Smooth muscle cell (in vitro differentiated cells): Measurements from ENCODE around the gene SUGP1. TPM values are rescaled to one million over a fixed set of nuclear protein-coding genes. Genes with fewer than 3 reads are reported as not detected.
A peak's percentile ranks its signal among the peaks of the same experiment; 100 is the strongest.

Source experiments
- DNase-seq: peaks from one replicate; lab custom pipeline; 2025; ENCODE audit not compliant: unreplicated experiment; lab: John Stamatoyannopoulos, UW
- H2AFZ ChIP-seq: fragments of 200-600 bp; sonication (generic); 2 replicates; pipeline ENCODE4 v1.6.0; 2016; ENCODE audit warnings: antibody characterized with exemption, low read depth, mild to moderate bottlenecking
- H3F3A ChIP-seq: fragments of 200-600 bp; sonication (generic); 2 replicates; pipeline ENCODE4 v1.6.0; 2017; ENCODE audit warnings: antibody characterized with exemption, low read depth
- H3K27ac ChIP-seq: fragments of 200-600 bp; sonication (generic); 2 replicates; pipeline ENCODE4 v1.5.1; 2016; ENCODE audit warnings: low read depth, mild to moderate bottlenecking
- H3K27me3 ChIP-seq: fragments of 200-600 bp; sonication (generic); 2 replicates; pipeline ENCODE4 v1.6.1; 2016; ENCODE audit warnings: low read depth, mild to moderate bottlenecking
- H3K36me3 ChIP-seq: fragments of 200-600 bp; sonication (generic); 2 replicates; pipeline ENCODE4 v1.5.1; 2016; ENCODE audit warnings: low read depth
- H3K4me1 ChIP-seq: fragments of 200-600 bp; sonication (generic); 2 replicates; pipeline ENCODE4 v1.5.1; 2016; ENCODE audit warnings: low read depth
- H3K4me2 ChIP-seq: fragments of 200-600 bp; sonication (generic); 2 replicates; pipeline ENCODE4 v1.6.0; 2016; ENCODE audit warnings: mild to moderate bottlenecking
- H3K4me3 ChIP-seq: fragments of 200-600 bp; sonication (generic); 2 replicates; pipeline ENCODE4 v1.5.1; 2016; ENCODE audit warnings: mild to moderate bottlenecking
- H3K79me2 ChIP-seq: fragments of 200-600 bp; sonication (generic); 2 replicates; pipeline ENCODE4 v1.6.0; 2016; ENCODE audit warnings: low read depth, mild to moderate bottlenecking
- H3K9ac ChIP-seq: fragments of 200-600 bp; sonication (generic); 2 replicates; pipeline ENCODE4 v1.6.0; 2016; ENCODE audit warnings: low read depth
- H3K9me3 ChIP-seq: fragments of 200-600 bp; sonication (generic); replicated peaks from 2 replicates; pipeline ENCODE4 v1.5.1; 2016; ENCODE audit warnings: low read depth
- H4K20me1 ChIP-seq: fragments of 200-600 bp; sonication (generic); 2 replicates; pipeline ENCODE4 v1.6.0; 2016; ENCODE audit warnings: low read depth
- WGBS: methylation state at CpG from one replicate; pipeline ENCODE4 v1.1.7; 2016; ENCODE audit warnings: low lambda C conversion rate; 5-methylcytosine and 5-hydroxymethylcytosine counted together
- polyA plus RNA-seq: library from polyadenylated mRNA; unstranded; fragments of >200 nt; fragmentation: Nextera tagmentation; extraction: Ambion mirVana; gene quantifications from 2 replicates; pipeline ENCODE4 v1.2.1, GENCODE V29; 2016
- total RNA-seq: library from RNA; depleted of rRNA; stranded (reverse); fragments of >200 nt; gene quantifications from 2 replicates; pipeline ENCODE4 v1.2.3, GENCODE V29; 2014
- TF ChIP-seq, protein P1 (sequence below): fragments of 200-600 bp; sonication (generic); IDR thresholded peaks from 2 replicates; pipeline ENCODE4 v1.5.1; 2017; ENCODE audit warnings: borderline replicate concordance, mild to moderate bottlenecking, antibody characterized with exemption; ENCODE audit not compliant: insufficient read depth, poor library complexity, severe bottlenecking

Gene SUGP1, protein sequence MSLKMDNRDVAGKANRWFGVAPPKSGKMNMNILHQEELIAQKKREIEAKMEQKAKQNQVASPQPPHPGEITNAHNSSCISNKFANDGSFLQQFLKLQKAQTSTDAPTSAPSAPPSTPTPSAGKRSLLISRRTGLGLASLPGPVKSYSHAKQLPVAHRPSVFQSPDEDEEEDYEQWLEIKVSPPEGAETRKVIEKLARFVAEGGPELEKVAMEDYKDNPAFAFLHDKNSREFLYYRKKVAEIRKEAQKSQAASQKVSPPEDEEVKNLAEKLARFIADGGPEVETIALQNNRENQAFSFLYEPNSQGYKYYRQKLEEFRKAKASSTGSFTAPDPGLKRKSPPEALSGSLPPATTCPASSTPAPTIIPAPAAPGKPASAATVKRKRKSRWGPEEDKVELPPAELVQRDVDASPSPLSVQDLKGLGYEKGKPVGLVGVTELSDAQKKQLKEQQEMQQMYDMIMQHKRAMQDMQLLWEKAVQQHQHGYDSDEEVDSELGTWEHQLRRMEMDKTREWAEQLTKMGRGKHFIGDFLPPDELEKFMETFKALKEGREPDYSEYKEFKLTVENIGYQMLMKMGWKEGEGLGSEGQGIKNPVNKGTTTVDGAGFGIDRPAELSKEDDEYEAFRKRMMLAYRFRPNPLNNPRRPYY
- total RNA-seq = 19.9 and 28.9 TPM in 2 replicates
- polyA plus RNA-seq = 47.4 and 54.1 TPM in 2 replicates

- TF ChIP-seq, protein P1, sequence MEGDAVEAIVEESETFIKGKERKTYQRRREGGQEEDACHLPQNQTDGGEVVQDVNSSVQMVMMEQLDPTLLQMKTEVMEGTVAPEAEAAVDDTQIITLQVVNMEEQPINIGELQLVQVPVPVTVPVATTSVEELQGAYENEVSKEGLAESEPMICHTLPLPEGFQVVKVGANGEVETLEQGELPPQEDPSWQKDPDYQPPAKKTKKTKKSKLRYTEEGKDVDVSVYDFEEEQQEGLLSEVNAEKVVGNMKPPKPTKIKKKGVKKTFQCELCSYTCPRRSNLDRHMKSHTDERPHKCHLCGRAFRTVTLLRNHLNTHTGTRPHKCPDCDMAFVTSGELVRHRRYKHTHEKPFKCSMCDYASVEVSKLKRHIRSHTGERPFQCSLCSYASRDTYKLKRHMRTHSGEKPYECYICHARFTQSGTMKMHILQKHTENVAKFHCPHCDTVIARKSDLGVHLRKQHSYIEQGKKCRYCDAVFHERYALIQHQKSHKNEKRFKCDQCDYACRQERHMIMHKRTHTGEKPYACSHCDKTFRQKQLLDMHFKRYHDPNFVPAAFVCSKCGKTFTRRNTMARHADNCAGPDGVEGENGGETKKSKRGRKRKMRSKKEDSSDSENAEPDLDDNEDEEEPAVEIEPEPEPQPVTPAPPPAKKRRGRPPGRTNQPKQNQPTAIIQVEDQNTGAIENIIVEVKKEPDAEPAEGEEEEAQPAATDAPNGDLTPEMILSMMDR = peak; percentile 29
- H4K20me1 ChIP-seq = peaks cover 6% of the 10 kb centered on the region
- H3K4me3 ChIP-seq = peak within 1 kb of the TSS; percentile 94
- H3K9me3 ChIP-seq = no peaks in the 10 kb centered on the region
- peak; percentile 53 for DNase-seq
- H3K79me2 ChIP-seq = peaks cover 81% of the 10 kb centered on the region
- H3F3A ChIP-seq = no peaks in the 10 kb centered on the region
- peaks cover 10% of the 10 kb centered on the region for H3K4me1 ChIP-seq
- H3K27ac ChIP-seq = peak within 1 kb of the TSS; percentile 91
- WGBS = under 1% methylated on average over 67 of the region's 67 CpGs
- peak within 1 kb of the TSS; percentile 84 for H2AFZ ChIP-seq
- peak within 1 kb of the TSS; percentile 91 for H3K4me2 ChIP-seq
- no peaks in the 10 kb centered on the region for H3K27me3 ChIP-seq
- H3K36me3 ChIP-seq = no peaks in the 10 kb centered on the region
- peak within 1 kb of the TSS; percentile 94 for H3K9ac ChIP-seq
Measured at GRCh38 chr19:19320361-19321140, at the start of gene SUGP1, which contains the start of gene MAU2. SUGP1 (minus strand) TSS chr19:19320509; CDS start chr19:19320496, 13 bp downstream. MAU2 (plus strand) TSS chr19:19320829; CDS start chr19:19320860, 31 bp downstream.

DNA sequence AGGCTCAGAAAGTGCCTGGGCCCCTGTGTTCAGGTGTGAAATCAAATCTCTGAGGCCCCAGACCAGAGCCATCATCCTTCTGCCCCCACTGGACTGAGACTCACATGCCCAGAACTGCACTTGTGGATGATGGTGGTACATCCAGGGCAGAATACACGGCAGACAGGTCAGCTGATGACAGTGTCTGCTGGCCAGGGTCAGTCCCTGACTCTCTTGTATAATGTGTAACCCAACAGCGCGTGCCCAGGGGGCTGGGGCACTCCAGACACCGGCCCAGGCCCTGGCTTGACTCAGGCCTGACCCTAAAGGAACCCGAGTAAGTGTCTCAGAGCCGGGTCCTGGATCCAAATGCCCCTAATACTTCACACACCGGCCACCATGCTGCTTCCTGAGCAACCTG, 47.8 kb upstream of the SUGP1 start:
- Histone ChIP-seq H3K4me1 (no peaks in the 10 kb centered on the region), H3K9me3 (no peaks in the 10 kb centered on the region), H3K27me3 (no peaks in the 10 kb centered on the region), H2AFZ (no peak overlapping the region), H3K4me3 (no peak overlapping the region), H3K27ac (no peak overlapping the region), H3K9ac (no peak overlapping the region), H4K20me1 (no peaks in the 10 kb centered on the region), H3K4me2 (no peak overlapping the region), H3K36me3 (no peaks in the 10 kb centered on the region), H3K79me2 (no peaks in the 10 kb centered on the region), H3F3A (no peaks in the 10 kb centered on the region)
- TF ChIP-seq, protein P1 = no peak
- WGBS = 96% methylated on average over 7 of the region's 7 CpGs
- DNase-seq = no peak

- H4K20me1 ChIP-seq = no peaks in the 10 kb centered on the region
- H3K9ac ChIP-seq = no peak overlapping the region
- no peaks in the 10 kb centered on the region for H3K4me1 ChIP-seq
- TF ChIP-seq, protein P1 = peak; percentile 94
- no peaks in the 10 kb centered on the region for H3K27me3 ChIP-seq
- peak overlapping the region; percentile 61 for H3K4me2 ChIP-seq
- H3F3A ChIP-seq = no peaks in the 10 kb centered on the region
- H3K9me3 ChIP-seq = no peaks in the 10 kb centered on the region
- no peaks in the 10 kb centered on the region for H3K79me2 ChIP-seq
- peak overlapping the region; percentile 67 for H2AFZ ChIP-seq
- 45% methylated on average over 18 of the region's 18 CpGs for WGBS
- H3K27ac ChIP-seq = no peak overlapping the region
- no peak for DNase-seq
- H3K4me3 ChIP-seq = no peak overlapping the region
- H3K36me3 ChIP-seq = no peaks in the 10 kb centered on the region
Measured at GRCh38 chr19:19366434-19367396, 46.4 kb upstream of the SUGP1 start.
